Measurements from ENCODE around the gene JUP.

DNA sequence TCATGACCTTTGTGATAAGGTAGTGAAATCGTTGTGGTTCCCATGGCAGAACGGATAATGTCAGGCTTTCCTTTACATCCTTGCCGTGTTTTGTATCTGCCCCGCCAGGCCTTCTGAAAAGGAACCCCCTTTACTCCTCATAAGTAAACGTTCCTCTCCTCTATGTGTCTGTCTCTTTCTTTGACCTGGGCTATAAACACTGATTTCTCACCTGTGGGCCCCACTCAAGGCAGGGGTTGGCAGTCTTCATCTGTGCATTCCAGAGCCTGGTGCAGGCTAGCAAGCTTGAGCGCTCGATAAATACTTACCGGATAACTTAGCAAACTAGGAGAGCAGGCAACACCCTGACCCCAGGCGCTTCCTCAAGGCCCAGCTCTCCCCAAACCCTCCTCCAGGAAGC is 44.8 kb downstream of the JUP start:
- TF ChIP-seq ZNF274 (IDR thresholded peaks at IDR 0.05; ENCODE audit: low read depth, low read length) = no peak
- no peak for TF ChIP-seq SUZ12 (IDR thresholded peaks at IDR 0.05; ENCODE audit: extremely low read depth, insufficient read depth, insufficient read length)

Data from NT2/D1 (cell line).